HG03095 (cell line): ENCODE data around the gene LIMS1.
"Not testable (repeated sequence)": the region's sequence is repeated elsewhere in the genome, so short reads cannot be mapped to it uniquely, and the experiment has no call there.

ENCODE experiments used
- ATAC-seq: cut with Tn5 transposase; IDR thresholded peaks from one replicate; pipeline ENCODE4 v1.9.1; 2021; ENCODE audit warnings: moderate library complexity; ENCODE audit not compliant: unreplicated experiment

Gene LIMS1

DNA sequence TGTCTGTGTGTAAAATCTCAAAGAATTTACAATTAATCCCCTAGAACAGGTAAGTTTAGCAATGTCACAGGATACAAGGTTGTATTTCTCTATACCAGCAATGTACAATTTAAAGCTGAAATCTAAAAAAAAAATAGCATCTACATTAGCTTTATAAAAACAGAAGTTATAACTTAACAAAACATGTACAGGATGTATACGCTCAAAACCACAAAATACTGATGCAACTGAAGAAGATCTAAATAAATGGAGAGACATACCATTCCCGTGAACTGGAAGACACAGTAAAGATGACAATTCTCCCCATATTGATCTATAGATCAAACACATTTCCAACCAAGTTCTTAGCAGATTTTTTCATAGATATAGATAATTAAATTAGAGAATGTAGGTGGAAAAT is 167.5 kb downstream of the LIMS1 start:
- ATAC-seq: no peak

DNA sequence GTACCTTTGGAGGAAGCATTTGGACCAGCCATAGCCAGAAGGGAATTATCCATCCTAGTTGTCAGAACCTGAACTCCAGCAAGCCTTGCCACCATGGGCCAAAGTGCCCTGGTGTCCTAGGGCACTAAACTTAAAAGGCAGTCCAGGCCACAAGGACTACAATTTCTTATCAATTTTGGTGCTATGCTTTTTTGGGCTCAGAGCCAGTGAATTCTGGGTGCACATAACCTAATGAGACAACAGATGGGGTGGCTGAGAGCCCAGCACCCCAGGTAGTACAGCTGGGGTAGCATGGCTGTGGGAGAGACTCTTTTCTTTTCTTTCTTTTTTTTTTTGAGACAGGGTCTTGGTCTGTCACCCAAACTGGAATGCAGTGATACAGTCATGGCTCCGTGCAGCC is 170.6 kb downstream of the LIMS1 start:
- ATAC-seq: no peak

DNA sequence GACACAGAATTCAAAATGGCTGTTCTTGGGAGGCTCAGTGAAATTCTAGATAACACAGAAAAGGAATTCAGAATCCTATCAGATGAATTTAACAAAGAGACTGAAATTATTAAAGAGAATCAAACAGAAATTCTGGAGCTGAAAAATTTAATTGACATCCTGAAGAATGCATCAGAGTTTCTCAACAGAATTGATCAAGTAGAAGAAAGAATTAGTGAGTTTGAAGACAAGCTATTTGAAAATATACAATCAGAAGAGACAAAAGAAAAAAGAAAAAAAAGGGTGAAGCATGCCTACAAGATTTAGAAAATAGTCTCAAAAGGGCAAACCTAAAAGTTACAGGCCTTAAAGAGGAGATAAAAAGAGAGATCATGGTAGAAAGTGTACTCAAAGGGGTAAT is 173.0 kb downstream of the LIMS1 start:
- ATAC-seq: no peak

DNA sequence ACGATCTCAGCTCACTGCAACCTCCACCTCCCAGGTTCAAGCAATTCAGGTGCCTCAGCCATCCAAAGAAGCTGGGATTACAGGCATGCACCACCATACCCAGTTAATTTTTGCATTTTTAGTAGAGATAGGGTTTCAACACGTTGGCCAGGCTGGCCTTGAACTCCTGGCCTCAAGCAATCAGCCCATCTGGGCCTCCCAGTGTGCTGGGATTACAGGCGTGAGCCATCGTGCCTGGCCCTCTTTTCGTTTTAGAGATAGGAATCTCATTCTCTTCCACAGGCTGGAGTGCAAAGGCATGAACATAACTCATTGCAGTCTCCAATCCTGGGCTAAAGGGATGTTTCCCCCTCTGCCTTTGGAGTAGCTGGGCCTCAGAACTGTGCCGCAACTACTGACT is 182.7 kb downstream of the LIMS1 start:
- ATAC-seq: not testable (repeated sequence)

DNA sequence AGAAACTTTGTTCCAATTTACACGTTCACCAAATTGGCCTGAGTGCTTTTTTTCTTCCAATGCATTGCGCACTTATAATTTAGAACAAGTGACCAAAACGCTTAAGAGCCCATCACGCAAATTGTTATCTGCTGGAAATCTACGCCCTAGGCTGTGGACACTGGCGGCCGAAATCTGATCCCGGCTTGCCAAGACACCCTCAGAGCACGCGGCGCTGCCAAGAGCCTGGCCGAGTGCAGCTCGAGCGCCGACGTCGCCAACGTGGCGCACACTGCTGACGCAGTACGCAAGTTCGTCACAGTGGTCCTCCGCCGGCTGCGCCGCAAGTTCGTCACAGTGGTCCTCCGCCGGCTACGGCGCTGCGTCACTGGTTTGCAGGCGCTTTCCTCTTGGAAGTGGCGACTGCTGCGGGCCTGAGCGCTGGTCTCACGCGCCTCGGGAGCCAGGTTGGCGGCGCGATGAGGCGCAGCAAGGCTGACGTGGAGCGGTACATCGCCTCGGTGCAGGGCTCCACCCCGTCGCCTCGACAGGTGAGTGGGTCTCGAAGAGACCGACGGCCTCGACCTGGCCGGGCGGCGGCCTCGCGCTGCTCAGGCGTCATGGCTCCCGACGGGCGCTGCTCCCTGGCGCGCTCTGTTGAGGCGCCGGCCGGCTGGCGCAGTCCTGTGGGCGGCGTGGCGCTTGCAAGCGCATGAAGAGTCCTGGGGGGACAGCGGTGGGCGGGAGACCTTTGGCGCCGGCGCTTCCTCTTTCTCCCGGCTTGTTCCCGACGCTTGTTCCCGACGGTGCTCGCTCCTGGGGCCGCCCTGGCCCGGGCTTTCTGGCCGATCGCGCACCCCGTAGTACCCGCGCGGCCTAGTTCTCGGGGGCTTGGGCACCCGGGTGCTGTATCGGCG is 185.1 kb downstream of the LIMS1 start, which contains the start of gene RANBP2:
RANBP2 (plus strand) TSS at position 334 of the 896 bp plus-strand sequence; CDS start at position 459, 125 bp downstream.
- peak; percentile 99 for ATAC-seq

DNA sequence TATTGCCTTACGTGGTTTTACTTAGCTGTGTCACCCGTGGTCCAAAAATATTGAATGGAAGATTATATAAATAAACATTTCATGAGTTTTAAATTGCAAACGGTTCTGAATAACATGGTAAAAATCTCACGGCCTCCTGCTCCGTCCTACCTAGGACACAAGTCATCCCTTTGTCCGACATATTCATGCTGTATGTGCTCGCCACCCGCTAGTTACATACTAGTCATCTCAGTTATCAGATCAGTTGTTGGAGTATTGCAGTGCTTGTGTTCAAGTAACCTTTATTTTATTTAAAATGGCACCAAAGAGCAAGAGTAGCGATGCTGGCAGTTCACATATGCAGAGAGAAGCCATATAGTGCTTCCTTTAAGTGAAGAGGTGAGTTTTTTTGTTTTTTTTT is 191.8 kb downstream of the LIMS1 start:
- ATAC-seq: not testable (repeated sequence)

DNA sequence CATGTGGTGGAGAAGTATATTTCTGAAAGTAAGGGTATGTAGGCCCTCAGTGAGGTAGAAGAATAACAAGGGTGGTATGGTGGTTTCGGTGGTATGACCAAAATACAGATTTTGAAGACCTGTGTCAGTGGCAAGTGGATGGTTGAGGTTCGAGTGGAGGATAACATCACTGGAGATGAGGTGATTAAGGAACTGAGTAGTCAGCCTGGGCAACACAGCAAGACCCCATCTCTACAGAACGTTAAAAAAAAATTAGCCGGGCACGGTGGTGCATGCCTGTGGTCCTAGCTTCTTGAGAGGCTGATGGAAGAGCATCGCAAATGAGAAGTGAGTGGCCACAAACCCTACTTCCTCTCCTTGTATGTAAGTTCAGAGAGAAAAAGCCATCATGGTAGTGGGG is 200.4 kb downstream of the LIMS1 start:
- not testable (repeated sequence) for ATAC-seq
